Measurements from ENCODE around the gene MT1A. TPM values are rescaled to one million over a fixed set of nuclear protein-coding genes. Genes with fewer than 3 reads are reported as not detected.
"Not testable (repeated sequence)": the region's sequence is repeated elsewhere in the genome, so short reads cannot be mapped to it uniquely, and the experiment has no call there.

The MT1A gene
- total RNA-seq, 1 donor from 2014 or later = not detected

- Mint-ChIP-seq H3K9me3 (ENCODE audit: low read depth) (no peaks in the 10 kb centered on the region), H3K4me3 (ENCODE audit: unreplicated experiment) (peak overlapping the region; percentile 46), H3K27me3 (ENCODE audit: low read depth) (peaks cover 66% of the 10 kb centered on the region), H3K4me1 (ENCODE audit: low read depth) (peaks cover 18% of the 10 kb centered on the region), H3K36me3 (ENCODE audit: low read depth) (no peaks in the 10 kb centered on the region), H3K27ac (ENCODE audit: unreplicated experiment) (no peak overlapping the region)
- TF ChIP-seq CTCF (IDR thresholded peaks at IDR 0.05) = no peak
- DNase-seq (ENCODE audit: low spot score) = no peak
These were observed 24.2 kb downstream of the MT1A start for GRCh38 chr16:56662357-56663354.

- H3K36me3 Mint-ChIP-seq (ENCODE audit: low read depth) = no peaks in the 10 kb centered on the region
- TF ChIP-seq CTCF (IDR thresholded peaks at IDR 0.05) = no peak
- no peaks in the 10 kb centered on the region for H3K9me3 Mint-ChIP-seq (ENCODE audit: low read depth)
These were observed 26.0 kb downstream of the MT1A start for GRCh38 chr16:56664506-56664905.

GRCh38 chr16:56665286-56666261 lies 27.1 kb downstream of the MT1A start:
- DNase-seq (ENCODE audit: low spot score); H3K27ac Mint-ChIP-seq (ENCODE audit: unreplicated experiment); H3K36me3 Mint-ChIP-seq (ENCODE audit: low read depth); H3K4me3 Mint-ChIP-seq (ENCODE audit: unreplicated experiment); H3K9me3 Mint-ChIP-seq (ENCODE audit: low read depth): not testable (repeated sequence)
- Mint-ChIP-seq H3K27me3 (ENCODE audit: low read depth) (peaks cover 73% of the 10 kb centered on the region), H3K4me1 (ENCODE audit: low read depth) (peaks cover 13% of the 10 kb centered on the region)

More at GRCh38 chr16:56664506-56664905, 26.0 kb downstream of the MT1A start:
- Mint-ChIP-seq H3K4me3 (ENCODE audit: unreplicated experiment) (no peak overlapping the region), H3K4me1 (ENCODE audit: low read depth) (peaks cover 13% of the 10 kb centered on the region), H3K27ac (ENCODE audit: unreplicated experiment) (no peak overlapping the region), H3K27me3 (ENCODE audit: low read depth) (peaks cover 72% of the 10 kb centered on the region)
- DNase-seq (ENCODE audit: low spot score) = no peak

- TF ChIP-seq CTCF (IDR thresholded peaks at IDR 0.05) = no peak
- Mint-ChIP-seq H3K27me3 (ENCODE audit: low read depth) (peaks cover 54% of the 10 kb centered on the region), H3K9me3 (ENCODE audit: low read depth) (no peaks in the 10 kb centered on the region), H3K27ac (ENCODE audit: unreplicated experiment) (no peak within 1 kb of the TSS), H3K4me1 (ENCODE audit: low read depth) (peaks cover 8% of the 10 kb centered on the region), H3K36me3 (ENCODE audit: low read depth) (no peaks in the 10 kb centered on the region), H3K4me3 (ENCODE audit: unreplicated experiment) (peak within 1 kb of the TSS; percentile 33)
- DNase-seq (ENCODE audit: low spot score) = no peak
These were observed 29.4 kb downstream of the MT1A start, which contains the start of gene MT1G for GRCh38 chr16:56667581-56668571. MT1G (minus strand) TSS chr16:56668065; CDS start chr16:56667993, 72 bp downstream.

Data from chondrocyte (in vitro differentiated cells).